GM12873 (cell line): ENCODE data around the gene ARHGAP26.
A peak's percentile ranks its signal among the peaks of the same experiment; 100 is the strongest.

Source experiments
- TF ChIP-seq, protein P1 (sequence below): IDR thresholded peaks from 2 replicates; pipeline ENCODE4 v1.5.1; 2012; ENCODE audit warnings: low read depth, mild to moderate bottlenecking, moderate library complexity, low read length, control low read depth; ENCODE audit not compliant: insufficient read depth; ENCODE audit errors: missing control alignments

The ARHGAP26 gene

DNA sequence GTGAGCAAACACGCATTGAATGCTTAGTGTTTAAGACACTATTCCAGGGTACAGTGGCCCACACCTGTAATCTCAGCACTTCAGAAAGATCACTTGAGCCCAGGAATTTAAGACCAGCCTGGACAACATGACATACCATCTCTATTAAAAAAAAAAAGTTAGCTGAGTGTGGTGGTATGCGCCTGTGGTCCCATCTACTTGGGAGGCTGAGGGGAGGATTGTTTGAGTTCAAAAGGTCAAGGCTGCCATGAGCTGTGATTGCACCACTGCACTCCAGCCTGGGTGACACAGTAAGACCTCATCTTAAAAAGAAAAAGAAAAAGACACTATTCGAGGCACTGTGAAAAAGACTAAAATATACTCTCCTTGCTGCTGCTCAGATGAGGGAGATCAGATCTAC lies 392.6 kb downstream of the ARHGAP26 start:
- TF ChIP-seq, protein P1, sequence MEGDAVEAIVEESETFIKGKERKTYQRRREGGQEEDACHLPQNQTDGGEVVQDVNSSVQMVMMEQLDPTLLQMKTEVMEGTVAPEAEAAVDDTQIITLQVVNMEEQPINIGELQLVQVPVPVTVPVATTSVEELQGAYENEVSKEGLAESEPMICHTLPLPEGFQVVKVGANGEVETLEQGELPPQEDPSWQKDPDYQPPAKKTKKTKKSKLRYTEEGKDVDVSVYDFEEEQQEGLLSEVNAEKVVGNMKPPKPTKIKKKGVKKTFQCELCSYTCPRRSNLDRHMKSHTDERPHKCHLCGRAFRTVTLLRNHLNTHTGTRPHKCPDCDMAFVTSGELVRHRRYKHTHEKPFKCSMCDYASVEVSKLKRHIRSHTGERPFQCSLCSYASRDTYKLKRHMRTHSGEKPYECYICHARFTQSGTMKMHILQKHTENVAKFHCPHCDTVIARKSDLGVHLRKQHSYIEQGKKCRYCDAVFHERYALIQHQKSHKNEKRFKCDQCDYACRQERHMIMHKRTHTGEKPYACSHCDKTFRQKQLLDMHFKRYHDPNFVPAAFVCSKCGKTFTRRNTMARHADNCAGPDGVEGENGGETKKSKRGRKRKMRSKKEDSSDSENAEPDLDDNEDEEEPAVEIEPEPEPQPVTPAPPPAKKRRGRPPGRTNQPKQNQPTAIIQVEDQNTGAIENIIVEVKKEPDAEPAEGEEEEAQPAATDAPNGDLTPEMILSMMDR, result no peak

DNA sequence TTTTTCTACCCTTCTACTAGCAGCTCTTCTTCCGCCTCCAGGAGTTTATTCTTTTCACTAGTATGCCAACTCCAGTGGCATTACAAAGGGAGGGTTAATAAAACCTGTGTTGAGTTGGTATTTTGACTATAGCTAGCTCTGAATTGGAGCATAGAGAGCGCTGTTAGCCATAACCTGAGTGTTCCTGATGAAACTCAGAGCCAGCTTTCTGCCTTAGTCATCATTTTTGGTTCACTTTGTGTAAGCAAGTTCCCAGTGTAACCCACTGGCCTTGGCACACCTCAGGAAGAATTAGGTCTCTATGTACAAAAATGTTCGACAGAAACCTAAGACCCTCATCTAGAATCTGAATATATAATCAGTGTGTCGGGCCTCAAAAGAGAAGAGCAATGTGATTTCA lies 394.4 kb downstream of the ARHGAP26 start:
- TF ChIP-seq, protein P1, result peak; percentile 17

DNA sequence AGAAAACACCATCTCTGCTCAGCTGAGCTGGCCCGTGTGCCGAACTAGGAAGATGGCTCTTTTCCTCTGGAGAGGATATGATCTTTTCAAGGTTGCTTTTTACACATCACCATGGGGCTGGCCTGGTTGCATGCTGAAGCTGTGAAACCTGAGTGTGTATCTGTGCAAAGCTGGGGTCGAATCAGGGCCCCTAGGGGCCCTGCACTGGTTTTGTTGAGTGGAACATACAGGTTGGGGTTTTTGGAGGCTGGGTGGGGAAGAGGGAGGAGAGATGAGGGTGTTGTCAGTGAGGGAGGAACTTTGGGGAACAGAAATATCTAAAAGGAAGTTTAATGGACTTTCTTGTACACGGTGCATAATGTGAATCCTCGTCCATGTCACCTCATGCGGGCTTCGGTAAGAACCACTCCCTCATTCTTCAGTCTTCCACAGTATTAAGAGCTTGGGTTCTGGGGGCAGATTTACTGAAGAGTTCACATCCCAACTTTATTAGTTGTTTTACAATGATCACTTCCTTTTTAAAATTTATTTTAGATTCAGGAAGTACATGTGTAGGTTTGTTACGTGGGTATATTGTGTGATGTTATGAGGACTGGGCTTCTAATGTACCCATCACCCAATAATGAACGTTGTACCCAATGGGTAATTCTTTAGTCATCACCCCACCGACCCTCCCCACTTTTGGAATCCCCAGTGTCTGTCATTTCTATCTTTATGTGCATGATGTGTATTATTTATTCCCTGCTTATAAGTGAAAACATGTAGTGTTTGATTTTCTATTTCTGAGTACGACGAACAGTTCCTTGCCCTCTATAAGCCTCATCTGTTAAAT lies 395.1 kb downstream of the ARHGAP26 start:
- TF ChIP-seq, protein P1, result no peak

DNA sequence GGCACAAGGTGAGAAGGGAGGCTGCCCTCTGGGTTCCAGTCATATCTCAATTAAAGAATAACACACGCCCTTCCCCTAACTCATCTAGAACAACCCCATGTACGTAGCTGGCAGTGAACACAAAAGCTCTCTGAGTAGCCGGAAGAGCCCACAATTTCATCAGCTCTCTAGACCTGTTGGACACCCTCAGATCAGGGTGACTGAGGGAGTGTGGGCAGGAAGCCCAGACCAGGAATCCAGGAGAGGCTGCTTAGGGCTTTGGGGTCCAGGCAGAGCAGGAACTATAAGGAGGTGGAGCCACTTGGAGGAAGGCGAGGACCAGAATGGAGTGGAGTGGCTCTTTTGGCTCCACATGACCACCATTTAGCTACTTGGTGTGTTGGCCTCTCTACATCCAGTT lies 395.9 kb downstream of the ARHGAP26 start:
- TF ChIP-seq, protein P1, result no peak

DNA sequence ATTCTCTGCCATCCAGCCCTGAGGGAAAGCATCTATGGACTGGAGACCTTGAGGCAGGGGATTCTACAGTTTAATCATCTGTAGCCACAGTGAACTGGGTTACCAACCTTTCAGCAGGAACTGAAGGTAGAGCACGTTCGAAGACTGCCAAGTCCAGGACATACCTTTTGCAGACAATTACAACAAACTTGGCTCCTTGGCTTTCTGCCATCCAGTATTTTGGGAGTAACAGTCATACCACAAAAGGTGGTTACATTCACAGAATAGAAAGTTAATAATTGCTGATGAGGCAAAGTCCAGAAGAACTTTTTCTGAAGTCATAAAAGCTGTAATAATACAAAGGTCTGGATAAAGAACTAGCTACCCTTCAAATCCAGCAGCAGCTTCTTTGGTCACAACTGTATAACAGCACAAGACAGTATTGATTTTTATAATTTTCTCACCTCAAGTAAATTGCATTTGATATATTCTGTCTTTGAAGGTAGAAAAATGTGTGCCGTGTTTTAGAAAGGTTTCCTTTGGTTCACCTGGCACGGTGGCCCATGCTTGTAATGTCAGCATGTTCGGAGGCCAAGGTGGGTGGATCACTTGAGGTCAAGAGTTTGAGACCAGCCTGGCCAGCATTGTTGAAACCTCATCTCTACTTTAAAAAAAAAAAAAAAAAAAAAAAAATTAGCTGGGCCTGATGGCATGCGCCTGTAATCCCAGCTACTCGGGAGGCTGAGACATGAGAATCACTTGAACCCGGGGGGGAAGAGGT lies 396.7 kb downstream of the ARHGAP26 start:
- TF ChIP-seq, protein P1, result no peak

DNA sequence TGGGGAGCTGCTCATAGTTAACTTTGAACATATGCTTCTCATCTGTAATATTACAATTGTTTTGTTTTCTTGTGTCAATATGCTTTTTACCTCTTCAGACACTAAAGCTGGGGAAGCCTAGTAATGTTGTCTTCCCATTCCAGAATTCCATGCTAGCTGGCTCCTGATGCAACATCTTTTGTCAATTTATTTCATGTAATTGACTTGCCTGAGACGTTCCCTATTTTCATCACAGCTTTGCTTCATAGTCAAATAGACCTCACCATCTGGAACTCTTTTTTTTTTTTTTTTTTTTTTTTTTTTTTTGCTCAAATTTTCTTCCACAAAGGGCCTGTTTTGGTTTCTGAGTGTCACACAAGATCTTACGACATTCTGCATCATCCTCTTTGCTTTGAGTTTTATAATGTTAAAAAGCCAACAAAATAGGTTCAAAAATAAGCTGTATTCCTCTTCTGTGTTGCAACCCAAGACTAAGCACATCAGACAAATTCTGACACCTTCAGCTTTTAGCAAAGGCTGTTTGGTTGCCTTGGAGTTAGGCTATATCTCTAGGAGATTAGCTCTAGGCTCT lies 398.1 kb downstream of the ARHGAP26 start:
- TF ChIP-seq, protein P1, result no peak
